Urothelium cell line (cell line): Measurements from ENCODE around the gene CAPS2.

ENCODE experiments used
- DNase-seq: peaks from one replicate; pipeline ENCODE4 v3.0.0; 2011; ENCODE audit warnings: low spot score, mixed read lengths
- FAIRE-seq: peaks from 2 replicates; lab custom pipeline; 2011; peaks lifted over from hg19 to GRCh38; lab: Jason Lieb, UNC

The CAPS2 gene

GRCh38 chr12:75305412-75306332 lies 24.5 kb downstream of the CAPS2 start:
- FAIRE-seq, result no peak

DNA sequence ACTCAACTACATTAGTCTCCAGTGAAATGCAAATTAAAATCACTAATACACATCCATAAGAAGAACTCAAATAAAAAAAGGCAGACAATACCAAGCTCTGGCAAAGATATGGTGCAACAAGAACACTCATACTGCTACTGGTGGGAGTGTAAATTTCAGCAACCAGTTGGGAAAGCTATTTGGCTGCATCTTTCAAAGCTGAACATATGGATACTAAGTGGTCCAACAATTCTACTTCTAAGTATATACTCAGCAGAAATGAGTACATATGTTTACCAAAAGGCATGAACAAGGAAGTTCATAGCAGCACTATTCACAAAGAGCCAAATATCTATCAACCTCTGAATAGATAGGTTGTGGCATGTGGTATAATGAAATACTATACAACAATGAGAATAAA lies 27.3 kb downstream of the CAPS2 start:
- no peak for DNase-seq
- no peak for FAIRE-seq

More at GRCh38 chr12:75305412-75306332, 24.5 kb downstream of the CAPS2 start:
- no peak for DNase-seq

- DNase-seq (no peak), FAIRE-seq (no peak)
Observed at GRCh38 chr12:75302225-75302624, 27.9 kb downstream of the CAPS2 start.

DNA sequence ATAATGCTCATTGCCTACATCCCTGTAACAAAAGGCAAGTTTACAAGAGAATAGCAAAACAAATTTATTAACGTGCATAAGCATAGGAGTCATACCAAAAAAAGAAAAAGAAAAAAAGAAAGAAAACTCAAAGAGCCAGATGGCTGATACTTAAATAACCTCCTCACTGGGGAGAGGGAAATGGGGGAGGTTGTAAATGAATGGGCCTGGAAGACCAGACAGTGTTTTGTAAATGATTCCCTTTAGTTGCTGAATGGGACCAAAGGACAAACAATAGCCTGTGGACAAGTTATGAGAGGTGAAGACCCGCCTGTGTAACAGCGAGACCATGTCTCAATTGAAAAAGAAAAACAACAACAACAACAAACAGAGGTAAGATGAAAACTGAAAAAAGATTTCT lies 35.3 kb downstream of the CAPS2 start:
- DNase-seq (no peak), FAIRE-seq (no peak)

- no peak for FAIRE-seq
Observed at GRCh38 chr12:75294336-75294735, 35.8 kb downstream of the CAPS2 start.

DNA sequence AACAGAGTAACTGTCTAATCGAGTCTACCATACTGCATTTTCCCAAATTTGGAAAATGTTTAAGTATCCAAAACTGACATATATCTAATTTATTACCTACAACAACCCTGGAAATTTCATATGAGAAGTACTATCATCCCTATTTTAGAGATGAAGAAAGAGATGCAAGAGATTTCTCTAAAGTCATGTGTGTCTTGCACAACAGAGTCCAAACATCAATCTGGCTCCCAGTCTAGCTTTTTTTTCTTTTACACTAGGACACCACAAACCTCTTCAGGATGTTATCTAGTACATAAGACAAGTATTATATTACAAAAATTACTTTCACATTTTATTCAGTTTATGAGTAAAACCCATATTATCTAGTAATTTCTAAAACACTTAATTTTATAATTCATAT lies 39.1 kb downstream of the CAPS2 start:
- DNase-seq, result no peak
- no peak for FAIRE-seq

More at GRCh38 chr12:75294336-75294735, 35.8 kb downstream of the CAPS2 start:
- DNase-seq, result no peak

DNA sequence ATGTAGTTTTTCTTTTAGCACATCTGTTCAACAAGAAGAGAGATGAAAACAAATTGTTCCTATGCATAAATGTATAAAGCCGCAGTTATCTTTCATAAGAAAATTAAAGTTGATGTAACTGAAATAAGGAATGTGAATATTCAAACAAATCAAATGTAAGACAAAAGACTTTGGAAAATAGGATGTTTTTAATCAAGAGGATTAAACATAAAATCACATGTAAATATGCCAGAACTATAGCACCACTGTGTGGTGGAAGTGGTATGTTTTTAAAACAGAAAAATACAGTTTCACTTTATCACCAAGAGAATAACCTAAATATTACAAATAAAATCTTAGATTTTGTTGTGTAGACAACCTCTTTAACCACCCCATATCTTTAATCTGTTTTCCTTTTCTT lies 40.4 kb downstream of the CAPS2 start:
- no peak for DNase-seq
- FAIRE-seq, result no peak

DNA sequence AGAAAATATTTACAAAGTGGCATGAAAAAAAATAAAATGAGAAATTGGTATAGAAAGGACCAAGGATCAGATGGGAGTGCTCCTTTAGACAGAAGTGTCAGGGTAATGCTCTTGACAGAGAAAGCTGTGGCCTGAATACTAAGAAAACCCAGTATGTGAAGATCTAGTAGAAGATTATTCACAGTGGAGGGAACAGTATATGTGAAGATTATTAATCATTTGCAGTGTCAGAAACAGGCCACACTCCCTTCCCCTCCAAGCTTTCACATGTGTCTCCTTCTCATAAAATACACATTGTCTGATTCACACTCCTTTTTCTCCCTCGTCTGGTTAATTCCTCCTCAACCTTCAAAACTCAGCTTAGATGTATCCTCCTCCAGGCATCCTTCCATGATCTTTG lies 41.3 kb downstream of the CAPS2 start:
- FAIRE-seq (no peak), DNase-seq (no peak)

DNA sequence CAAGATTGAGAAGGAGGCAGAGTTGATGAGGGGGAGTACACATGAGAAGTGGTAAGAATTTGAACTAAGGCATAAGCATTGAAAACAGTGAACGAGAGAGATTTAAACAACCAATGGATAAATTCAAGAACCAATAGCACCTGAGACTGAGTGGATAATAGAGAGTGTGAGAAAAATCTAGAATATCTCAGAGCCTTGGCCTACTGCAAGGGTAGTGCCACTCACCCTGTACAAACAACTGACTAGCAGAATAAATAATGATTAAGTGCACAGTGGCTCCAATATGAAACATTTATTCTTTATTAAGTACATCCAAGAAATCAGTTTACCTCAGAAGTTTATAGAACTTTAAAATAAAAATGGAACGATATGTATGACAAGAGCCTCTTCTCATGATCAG lies 54.4 kb downstream of the CAPS2 start:
- FAIRE-seq (no peak), DNase-seq (no peak)

DNA sequence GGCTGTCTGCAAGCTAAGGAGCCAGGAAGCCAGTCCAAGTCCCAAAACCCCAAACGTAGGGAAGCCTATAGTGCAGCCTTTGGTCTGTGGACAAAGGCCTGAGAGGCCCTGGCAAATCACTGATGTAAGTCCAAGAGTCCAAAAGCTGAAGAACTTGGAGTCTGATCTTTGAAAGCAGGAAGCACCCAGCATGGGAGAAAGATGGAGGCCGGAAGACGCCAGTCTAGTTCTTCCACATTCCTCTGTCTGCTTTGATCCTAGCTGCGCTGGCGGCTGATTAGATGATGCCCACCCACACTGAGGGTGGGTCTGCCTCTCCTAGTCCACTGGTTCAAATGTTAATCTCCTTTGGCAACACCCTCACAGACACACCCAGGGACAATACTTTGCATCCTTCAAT lies 58.5 kb downstream of the CAPS2 start:
- DNase-seq (no peak), FAIRE-seq (no peak)

GRCh38 chr12:75270157-75270556 lies 60.0 kb downstream of the CAPS2 start:
- FAIRE-seq, result no peak
- no peak for DNase-seq

- FAIRE-seq, result no peak
Observed at GRCh38 chr12:75269209-75269608, 60.9 kb downstream of the CAPS2 start.

DNA sequence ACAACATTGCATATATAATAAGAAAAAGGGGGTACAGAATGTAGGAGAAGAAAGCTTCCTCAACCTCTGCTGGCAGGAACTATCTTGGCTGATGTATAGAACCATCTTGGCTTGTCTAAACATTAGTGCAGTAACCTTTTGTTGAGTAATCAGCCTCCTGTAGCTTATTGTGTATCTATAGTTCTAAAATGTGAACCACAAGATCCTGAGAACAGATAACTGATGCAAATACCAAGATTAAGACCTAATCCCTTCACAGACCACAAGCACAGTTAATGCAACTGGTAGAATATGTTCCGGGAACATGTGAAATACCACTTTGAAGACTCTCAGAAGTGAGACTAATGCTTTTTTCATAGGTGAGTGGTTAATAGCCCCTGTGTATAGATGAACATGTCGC lies 69.8 kb downstream of the CAPS2 start:
- DNase-seq, result no peak
- FAIRE-seq, result no peak

More at GRCh38 chr12:75269209-75269608, 60.9 kb downstream of the CAPS2 start:
- no peak for DNase-seq

GRCh38 chr12:75259143-75259542 lies 71.0 kb downstream of the CAPS2 start:
- DNase-seq (no peak), FAIRE-seq (no peak)

DNA sequence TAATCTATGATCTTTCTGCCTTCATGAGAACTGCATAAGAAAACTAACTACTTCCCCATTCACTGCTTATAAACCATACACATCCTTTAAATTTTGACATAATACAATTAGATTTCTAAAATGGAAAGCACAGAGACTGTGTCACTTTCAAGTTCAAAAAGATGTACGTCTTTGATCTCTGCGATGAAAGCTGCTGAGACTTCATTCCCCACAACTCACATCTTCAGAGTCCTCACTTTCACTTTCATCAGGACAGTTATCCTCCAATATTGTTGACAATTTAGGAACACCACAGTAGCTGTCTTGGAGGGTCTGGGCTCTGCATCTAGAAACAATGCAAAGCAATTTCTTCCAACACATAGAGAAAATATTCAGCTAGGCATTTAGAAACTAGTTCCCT lies 72.6 kb downstream of the CAPS2 start:
- DNase-seq (no peak), FAIRE-seq (no peak)

- no peak for DNase-seq
- no peak for FAIRE-seq
Observed at GRCh38 chr12:75245108-75245507, 85.0 kb downstream of the CAPS2 start.

- DNase-seq (no peak), FAIRE-seq (no peak)
Observed at GRCh38 chr12:75239987-75240386, 90.1 kb downstream of the CAPS2 start.

DNA sequence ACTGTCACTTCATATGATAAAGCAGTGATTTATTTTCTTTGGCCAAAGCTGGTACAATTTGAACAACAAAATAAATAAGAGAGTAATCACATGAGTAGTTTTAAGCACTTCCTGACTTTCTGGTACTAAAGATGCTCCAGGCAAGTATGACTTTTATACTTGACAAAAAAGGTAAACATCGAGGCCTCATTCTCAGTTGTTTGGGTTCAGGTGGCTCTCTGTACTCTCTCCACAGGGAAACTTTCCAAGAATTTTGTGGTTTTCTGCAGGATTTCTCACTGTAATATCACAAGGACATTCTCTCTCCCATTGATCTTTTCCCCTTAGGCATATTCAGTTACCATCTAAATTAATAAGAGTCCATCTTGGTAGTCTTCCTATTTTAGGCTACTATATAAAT lies 93.9 kb downstream of the CAPS2 start:
- FAIRE-seq, result no peak
- peak; percentile 4 for DNase-seq

- DNase-seq (no peak), FAIRE-seq (no peak)
Observed at GRCh38 chr12:75227132-75227531, 103.0 kb downstream of the CAPS2 start.
